ENCODE data around the gene B3GAT3.

DNA sequence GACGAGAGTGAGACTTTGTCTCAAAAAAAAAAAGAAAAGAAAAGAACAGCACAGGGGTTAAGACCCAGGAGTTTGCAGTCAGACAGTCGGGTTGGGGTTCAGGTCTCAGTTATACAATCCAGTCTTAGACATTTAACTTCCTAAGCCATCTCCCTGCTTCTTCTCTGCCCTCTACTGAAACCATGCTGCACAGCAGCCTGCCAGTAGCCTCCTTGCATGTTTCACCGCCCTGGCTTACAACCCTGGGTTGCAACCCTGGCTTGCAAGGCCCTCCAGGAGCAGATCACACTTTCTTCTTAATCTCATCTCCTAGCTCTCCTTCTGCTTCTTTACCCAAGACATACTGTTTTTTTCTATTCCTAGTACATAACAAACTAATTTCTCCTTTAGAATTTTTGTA lies 5.9 kb upstream of the B3GAT3 start:
- TF ChIP-seq CTCF (conservative IDR thresholded peaks at IDR 0.05) (no peak), ZFX (IDR thresholded peaks at IDR 0.05) (no peak)
